Measurements from ENCODE around the gene BMP7.

GRCh38 chr20:57179265-57179664 lies 87.2 kb downstream of the BMP7 start:
- TF ChIP-seq POLR2A (IDR thresholded peaks at IDR 0.05; ENCODE audit: low read depth, low read length), result no peak
- no peak for TF ChIP-seq POLR2AphosphoS5 (IDR thresholded peaks at IDR 0.05; ENCODE audit: low read depth, low read length)
